GM18526 (cell line): ENCODE measurements around the gene LARGE1.

Experiments
- POLR2A ChIP-seq: IDR thresholded peaks from 3 replicates; pipeline ENCODE4 v1.6.1; 2011; ENCODE audit not compliant: insufficient read length; ENCODE audit errors: extremely low read depth

Gene LARGE1

GRCh38 chr22:33300165-33300564 is 620.1 kb downstream of the LARGE1 start:
- no peak for TF ChIP-seq POLR2A

DNA sequence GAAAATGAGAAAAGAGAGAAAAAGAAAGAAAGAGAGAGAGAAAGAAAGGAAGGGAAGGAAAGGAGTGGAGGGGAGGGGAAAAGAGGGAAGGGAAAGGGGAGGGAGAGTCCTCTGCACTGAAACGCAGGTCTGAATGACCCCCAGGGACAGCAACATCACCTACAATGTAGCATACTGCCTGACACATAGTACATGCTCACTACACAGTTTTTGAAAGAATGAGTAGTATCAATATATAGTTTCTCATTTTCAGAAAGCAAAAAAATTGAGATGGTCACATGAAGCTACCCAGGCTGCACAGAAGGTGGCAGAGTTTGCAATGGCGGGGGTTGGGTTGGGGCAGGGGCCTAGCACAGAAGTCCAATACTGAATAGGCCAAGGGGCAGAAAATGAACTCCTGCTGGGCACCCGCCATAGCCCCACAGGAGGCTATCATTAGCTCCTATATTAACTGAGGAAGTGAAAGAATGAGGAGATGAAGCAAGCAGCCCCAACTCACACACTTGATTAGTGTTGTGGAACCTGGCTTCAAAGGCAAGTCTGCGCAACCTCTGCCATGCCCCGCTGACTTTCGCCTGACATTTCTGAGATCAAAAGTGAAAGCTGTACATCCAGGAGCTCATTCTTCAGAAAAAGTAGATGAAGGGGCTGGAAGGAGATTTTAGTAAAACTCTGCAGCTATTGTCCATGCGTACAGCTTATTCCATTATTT is 620.9 kb downstream of the LARGE1 start:
- TF ChIP-seq POLR2A = no peak

DNA sequence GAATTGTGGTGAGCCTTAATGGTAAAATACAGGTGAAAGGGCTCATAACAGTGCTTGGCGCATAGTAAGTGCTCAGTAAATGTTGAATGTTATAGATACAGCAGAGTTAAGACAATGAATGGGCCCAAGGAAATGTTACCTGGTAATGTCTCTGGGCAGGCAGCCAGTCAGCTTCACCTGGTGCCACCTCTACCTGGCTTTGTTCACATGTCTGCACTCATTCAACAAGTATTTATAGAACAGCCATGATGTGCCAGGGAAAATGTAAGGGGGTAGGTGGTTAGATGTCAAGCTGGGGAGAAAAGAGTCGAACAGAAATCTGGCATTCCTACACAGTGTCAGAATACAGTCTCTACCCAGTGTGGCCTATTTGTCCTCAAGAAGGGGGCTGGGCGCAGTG is 623.3 kb downstream of the LARGE1 start:
- no peak for TF ChIP-seq POLR2A

DNA sequence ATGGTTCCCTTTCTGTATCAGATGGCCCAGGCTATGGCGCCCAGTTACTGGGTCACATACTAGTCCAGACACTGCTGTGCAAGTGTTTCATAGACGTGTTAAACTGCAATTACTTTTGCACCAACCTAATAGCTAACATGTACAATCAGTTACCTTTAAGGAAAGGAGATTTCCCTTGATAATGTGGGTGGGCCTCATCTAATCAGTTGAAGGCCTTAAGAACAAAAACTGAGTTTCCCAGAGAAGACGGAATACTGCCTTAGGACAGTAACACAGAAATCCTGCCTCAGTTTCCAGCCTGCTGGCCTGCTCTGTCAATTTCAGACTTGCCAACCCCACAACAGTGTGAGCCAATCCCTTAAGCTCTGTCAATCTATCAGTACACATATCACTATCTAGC is 632.2 kb downstream of the LARGE1 start:
- no peak for TF ChIP-seq POLR2A

GRCh38 chr22:33275073-33275443 is 645.2 kb downstream of the LARGE1 start:
- TF ChIP-seq POLR2A = no peak

DNA sequence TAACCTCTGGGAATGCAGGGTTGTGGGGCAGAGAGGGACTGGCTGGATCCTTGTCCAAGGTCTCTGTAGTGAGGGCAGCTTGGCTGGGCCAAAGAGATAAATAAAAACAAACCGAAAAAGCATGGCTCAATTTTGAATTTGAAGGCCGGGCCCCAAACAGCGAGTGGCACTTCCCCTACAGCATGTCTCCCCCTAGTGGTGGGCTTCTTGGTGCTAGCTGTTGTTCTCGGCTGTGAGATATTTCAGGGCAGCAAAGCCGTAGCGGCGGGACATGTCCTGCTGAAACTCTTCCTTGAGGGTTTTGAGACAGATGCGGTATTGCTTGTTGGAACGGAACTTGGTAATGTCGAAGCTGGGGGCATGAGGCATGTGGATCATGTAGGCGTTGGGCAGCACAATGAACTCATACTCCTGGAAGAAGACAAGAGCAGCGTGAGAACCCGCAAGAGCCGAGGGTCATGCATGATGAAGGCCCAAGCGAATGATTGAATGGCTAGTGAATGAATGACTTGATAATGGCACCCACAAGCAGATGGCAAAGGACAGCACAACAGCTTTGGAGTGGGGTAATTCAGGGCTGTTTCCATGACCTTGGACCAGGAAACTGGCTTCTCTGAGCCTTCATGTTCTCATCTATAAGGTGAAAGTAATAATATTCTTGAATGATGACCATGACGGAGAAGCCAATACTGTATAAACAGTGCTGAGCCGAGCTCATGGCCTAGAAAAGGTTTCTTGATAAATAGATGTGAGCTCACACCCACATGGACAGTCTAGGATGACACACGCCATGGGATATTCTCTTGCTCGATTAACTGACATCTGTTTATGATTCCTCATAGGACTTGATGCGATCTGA is 645.8 kb downstream of the LARGE1 start:
- no peak for TF ChIP-seq POLR2A

DNA sequence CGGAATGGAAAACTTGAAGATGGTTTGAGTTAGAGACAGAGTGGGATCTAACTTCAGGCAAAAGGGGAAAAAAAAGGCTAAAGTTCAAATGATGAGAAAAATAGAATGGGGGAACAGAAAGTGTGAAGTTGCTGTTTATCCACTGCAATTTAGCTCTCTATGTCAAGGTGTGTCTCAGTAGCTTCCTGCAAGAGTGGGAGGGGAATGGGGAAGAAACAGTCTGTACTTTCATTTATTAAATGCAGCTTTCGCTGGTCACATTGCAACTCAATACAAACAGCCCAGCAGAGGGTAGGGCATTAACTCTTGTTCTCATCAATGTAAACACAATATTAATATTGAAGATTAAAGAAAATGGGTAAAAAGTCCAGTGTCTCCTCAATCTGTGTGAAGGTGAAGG is 647.4 kb downstream of the LARGE1 start:
- no peak for TF ChIP-seq POLR2A

- no peak for TF ChIP-seq POLR2A
Measured at GRCh38 chr22:33272180-33272579, 648.1 kb downstream of the LARGE1 start.

DNA sequence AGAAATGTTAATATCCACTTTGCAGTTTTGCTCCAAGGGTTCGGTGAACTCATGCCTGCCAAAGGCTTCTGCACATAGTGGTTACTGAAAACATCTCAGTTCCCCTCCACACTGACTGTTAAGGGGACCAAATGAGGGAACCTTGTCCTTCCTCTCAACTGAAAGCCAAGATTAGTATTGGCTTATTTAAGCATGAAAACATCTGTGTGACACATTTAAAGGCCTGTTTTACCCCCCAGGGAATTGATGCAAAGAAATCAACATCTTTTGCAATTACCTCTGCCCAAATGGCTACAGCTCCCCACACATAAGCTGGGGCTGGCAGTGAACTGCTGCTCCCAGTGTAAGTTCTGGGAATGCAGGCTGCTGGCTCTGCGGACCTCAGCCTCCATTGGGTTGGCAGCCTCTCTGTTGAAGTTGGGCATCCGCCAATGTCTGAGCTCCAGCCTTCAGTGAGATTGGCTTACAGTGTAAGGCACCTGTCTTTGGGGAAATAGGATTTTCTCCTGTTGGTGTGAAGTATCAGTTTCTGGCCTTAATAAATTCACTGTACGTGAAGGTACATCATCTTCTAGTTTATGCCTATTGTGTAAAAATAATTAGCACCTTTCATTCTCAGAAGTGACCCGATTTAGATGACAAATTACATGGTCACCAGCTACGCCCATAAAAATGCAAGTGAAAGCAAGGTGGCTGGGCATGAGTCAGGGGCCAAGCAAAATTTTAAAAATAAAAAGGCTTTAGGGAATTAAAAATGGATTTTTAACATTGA is 648.7 kb downstream of the LARGE1 start:
- no peak for TF ChIP-seq POLR2A

DNA sequence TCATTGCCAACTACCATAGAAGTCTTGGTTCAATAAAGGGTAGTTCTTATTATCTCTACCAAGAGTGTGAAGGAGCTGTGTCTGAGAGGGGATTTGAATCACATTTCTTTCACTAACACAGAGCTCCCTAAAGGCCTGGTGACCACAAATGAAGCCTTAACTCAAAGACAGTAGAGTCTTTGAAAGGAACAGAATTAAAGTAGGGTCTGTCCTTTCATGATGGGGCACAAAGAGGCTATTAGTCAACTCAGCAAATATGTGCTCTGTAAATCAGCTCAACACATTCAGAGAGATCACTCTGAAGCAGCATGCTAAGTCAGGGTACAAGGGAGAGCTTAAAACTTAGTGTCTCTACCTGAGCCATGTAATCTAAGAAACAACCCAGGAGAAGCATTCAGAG is 649.7 kb downstream of the LARGE1 start:
- TF ChIP-seq POLR2A = no peak

DNA sequence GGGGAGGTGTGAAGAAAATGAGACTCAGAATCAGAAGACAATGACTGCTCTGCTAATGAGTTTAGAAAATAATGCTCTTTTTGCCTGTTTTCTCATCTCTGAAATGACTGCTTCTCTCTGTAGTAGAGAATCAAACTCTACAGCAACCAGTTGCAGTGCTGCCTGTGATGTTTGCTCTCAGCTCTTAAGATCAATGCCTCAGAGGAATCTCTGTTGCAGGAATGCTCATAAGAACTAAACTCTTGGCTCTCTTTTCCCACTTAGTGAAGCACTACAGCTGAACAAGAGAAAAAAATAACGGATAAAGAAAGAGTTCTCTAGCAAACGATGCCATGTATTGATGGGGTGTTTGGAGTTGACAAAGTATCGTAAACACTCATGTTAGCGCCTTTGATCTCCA is 658.6 kb downstream of the LARGE1 start:
- no peak for TF ChIP-seq POLR2A

GRCh38 chr22:33260498-33260897 is 659.8 kb downstream of the LARGE1 start:
- TF ChIP-seq POLR2A = no peak

- no peak for TF ChIP-seq POLR2A
Measured at GRCh38 chr22:33255791-33256190, 664.5 kb downstream of the LARGE1 start.

GRCh38 chr22:33248948-33249347 is 671.3 kb downstream of the LARGE1 start:
- no peak for TF ChIP-seq POLR2A

DNA sequence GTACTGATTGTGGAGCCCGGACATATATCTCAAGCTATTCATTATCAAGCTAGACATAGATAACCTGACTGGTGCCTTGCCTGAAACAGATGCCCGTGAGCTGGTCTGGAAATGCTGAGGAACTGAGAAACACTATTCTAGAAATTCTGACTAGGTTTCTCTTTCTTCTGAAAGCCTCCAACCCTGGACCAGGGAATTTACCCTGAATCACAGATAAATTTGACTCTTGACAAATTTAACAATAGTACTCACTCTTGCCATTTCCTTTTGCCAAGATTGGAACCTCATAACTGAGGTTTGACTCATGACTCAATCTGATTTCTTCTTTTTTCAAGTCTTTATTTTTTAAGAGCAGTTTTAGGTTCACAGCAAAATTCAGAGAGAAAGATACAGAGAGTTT is 672.5 kb downstream of the LARGE1 start:
- no peak for TF ChIP-seq POLR2A

GRCh38 chr22:33242078-33242477 is 678.2 kb downstream of the LARGE1 start:
- TF ChIP-seq POLR2A = no peak

DNA sequence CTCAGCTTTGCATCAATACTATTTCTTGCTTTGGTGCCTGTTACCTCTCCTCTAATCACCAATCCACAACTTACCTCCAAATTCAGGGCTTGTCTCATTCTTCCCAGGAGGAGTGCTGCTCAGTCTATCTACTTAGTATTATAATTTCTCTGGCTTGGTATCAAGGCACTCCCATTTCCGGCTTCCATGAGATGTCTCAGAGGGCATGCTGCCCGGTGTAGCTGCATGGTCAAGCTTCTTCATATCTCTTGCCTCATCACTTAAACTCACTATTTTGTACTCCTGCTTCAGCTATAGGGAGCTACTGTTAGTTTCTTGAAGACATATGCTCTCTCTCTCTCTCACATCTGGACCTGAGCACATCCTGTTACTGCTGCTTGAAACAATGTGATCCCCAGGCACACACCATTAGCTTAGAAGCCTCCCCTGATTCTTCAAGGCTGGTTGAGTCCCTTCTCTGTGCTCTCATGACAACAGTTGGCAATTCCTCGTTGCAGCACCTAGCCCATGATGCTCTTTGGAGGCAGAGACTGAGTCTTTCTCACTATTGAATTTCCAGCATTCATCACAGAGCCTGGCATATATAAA is 679.3 kb downstream of the LARGE1 start:
- TF ChIP-seq POLR2A = no peak
